ENCODE results near the gene RTP1.

Gene RTP1

DNA sequence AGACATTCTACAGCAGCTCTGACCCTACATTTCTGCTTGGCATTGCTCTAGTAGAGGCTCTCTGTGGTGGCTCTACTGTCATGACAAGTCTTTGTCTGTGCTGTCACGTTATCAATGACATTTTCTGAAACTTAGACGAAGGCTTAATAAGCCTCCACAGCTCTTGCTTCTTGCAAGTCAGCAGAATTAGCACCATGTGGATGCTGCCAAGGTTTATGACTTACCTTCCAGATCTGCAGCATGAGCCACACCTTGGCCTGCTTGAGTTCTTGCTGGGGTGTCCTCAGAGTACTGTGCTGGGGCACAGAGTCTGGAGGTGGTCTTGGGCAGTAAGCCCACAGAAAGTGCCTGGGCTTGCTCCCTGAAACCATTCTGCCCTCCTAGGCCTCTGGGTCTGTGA lies 9.8 kb downstream of the RTP1 start:
- no peaks in the 10 kb centered on the region for H3K36me3 ChIP-seq
- TF ChIP-seq, protein P1, sequence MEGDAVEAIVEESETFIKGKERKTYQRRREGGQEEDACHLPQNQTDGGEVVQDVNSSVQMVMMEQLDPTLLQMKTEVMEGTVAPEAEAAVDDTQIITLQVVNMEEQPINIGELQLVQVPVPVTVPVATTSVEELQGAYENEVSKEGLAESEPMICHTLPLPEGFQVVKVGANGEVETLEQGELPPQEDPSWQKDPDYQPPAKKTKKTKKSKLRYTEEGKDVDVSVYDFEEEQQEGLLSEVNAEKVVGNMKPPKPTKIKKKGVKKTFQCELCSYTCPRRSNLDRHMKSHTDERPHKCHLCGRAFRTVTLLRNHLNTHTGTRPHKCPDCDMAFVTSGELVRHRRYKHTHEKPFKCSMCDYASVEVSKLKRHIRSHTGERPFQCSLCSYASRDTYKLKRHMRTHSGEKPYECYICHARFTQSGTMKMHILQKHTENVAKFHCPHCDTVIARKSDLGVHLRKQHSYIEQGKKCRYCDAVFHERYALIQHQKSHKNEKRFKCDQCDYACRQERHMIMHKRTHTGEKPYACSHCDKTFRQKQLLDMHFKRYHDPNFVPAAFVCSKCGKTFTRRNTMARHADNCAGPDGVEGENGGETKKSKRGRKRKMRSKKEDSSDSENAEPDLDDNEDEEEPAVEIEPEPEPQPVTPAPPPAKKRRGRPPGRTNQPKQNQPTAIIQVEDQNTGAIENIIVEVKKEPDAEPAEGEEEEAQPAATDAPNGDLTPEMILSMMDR (IDR thresholded peaks at IDR 0.05; ENCODE audit: low read depth, low read length) = no peak
- H3K27me3 ChIP-seq = peaks cover 10% of the 10 kb centered on the region
- DNase-seq = no peak
- no peaks in the 10 kb centered on the region for H3K9me3 ChIP-seq
- H3K4me1 ChIP-seq = no peaks in the 10 kb centered on the region
- no peak overlapping the region for H3K4me3 ChIP-seq (ENCODE audit: low read depth, low read length)

DNA sequence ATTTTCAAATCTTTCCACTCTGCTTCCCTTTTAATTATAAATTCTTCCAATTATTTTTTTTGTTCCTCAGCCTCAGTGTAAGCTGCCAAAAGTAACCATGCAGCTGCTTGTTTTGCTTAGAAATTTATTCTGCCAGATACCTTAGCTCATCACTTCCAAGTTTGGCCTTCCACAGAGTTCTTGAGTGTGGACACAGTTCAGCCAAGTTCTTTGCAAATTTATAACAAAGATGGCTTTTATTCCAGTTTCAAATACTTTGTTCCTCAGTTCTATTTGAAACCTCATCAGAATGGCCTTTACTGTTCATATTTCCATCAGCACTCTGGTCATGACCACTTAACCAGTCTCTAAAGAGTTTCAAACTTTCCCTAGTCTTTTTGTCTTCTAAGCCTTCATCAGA lies 10.3 kb downstream of the RTP1 start:
- Histone ChIP-seq H3K4me3 (ENCODE audit: low read depth, low read length) (no peak overlapping the region), H3K4me1 (no peaks in the 10 kb centered on the region), H3K36me3 (no peaks in the 10 kb centered on the region), H3K27me3 (peaks cover 10% of the 10 kb centered on the region), H3K9me3 (no peaks in the 10 kb centered on the region)
- TF ChIP-seq, protein P1 (IDR thresholded peaks at IDR 0.05; ENCODE audit: low read depth, low read length) = no peak
- no peak for DNase-seq

DNA sequence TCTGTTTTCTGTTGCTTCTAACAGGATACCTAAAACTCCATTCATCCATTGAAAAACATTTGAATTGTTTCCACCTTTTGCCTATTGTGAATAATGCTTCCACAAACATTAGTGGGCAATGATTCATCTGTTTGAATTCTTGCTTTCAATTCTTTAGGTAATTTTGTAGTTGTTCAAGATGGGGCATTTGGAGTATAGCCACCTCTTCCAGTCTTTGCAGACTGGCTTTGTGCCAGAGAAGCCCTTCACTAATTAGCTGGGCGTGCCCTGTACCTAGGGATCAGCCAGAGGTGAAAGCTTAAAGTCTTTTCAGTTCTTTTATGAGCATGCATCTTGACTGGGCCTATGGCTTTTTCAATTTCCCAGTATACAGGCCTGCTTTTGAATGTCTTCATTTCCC lies 10.9 kb downstream of the RTP1 start:
- TF ChIP-seq, protein P1 (IDR thresholded peaks at IDR 0.05; ENCODE audit: low read depth, low read length) = no peak
- no peak overlapping the region for H3K4me3 ChIP-seq (ENCODE audit: low read depth, low read length)
- H3K27me3 ChIP-seq = peaks cover 10% of the 10 kb centered on the region
- no peaks in the 10 kb centered on the region for H3K9me3 ChIP-seq
- no peak for DNase-seq
- no peaks in the 10 kb centered on the region for H3K36me3 ChIP-seq
- no peaks in the 10 kb centered on the region for H3K4me1 ChIP-seq

DNA sequence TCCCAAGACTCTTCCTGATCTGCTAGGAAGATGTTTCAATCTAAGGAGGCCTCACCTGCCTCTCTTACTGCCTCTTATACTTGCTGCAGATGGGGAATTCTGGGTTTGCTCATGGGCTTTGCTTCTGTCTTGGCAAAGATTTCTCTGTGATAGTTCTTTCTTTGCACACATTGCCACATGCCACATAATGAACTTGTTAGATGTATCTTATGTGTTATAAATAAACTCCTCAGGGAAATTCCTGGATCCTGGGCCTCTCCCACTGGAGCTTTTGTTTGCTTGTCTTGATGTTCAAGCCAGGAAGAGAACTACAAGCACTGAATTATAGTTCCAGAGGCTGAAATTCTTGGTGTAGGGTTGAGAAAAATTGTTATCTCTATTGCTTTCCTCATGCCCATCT lies 12.2 kb downstream of the RTP1 start:
- TF ChIP-seq, protein P1 (IDR thresholded peaks at IDR 0.05; ENCODE audit: low read depth, low read length) = no peak
- Histone ChIP-seq H3K27me3 (peaks cover 6% of the 10 kb centered on the region), H3K36me3 (no peaks in the 10 kb centered on the region), H3K4me3 (ENCODE audit: low read depth, low read length) (no peak overlapping the region), H3K4me1 (no peaks in the 10 kb centered on the region), H3K9me3 (no peaks in the 10 kb centered on the region)
- DNase-seq = no peak

DNA sequence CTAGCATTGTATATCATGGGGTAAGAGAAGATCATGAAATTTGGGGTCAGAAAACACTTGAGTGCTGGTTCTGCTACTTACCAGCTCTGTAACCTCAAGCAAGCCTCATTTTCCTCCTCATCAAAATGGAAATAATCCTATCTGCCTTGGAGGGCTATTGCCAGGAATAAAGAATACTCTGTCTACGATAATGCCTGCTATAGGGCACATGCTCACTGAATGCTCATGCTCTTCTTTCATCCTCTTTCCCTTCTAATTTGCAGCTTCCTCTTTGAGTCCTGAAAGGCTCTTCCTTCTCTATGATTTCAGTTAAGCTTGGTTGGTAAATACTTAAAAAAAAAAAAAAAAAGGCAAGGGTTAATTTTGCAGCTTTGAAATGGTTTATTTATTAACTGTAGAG lies 12.8 kb downstream of the RTP1 start:
- H3K36me3 ChIP-seq = no peaks in the 10 kb centered on the region

DNA sequence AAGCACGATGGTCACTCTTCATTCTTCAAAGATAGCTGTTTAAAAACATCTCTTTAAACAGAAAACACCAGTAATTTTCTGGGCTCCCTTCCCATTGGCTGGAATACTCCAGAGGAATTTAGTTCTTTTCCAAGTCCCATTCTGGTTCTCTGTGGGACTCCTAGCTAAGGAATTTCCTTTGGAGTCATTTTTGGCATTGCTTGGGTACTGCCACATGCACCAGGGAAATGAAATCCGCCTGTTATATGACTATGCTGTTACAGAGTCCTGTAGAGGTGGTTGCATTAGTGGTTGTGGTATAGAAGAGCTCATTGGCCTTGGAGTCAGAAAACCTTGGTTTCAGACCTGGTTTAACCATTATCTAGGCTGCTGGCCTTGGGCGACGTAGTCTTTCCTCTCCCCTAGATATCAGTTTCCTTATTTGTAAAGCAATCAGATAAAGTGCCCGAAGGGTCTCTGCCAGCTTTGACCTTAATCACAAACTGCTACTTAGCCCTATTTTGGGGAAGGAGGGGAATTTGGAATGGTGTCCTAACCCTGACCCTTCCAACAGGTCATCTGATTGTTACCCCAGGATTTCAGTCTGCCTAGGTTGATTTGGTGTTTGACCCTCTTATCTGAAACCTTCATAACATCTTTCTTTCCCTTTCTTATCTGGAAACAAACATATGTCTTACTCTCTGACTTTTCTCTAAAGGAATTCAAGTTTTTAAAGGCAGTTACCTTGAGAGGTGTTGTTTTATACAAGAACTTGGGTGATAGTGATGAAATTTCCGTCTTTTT lies 13.4 kb downstream of the RTP1 start:
- Histone ChIP-seq H3K36me3 (no peaks in the 10 kb centered on the region), H3K9me3 (no peaks in the 10 kb centered on the region), H3K4me1 (no peaks in the 10 kb centered on the region), H3K4me3 (ENCODE audit: low read depth, low read length) (no peak overlapping the region), H3K27me3 (no peaks in the 10 kb centered on the region)
- DNase-seq = no peak
- TF ChIP-seq, protein P1 (IDR thresholded peaks at IDR 0.05; ENCODE audit: low read depth, low read length) = no peak

More for the DNA sequence above, 12.8 kb downstream of the RTP1 start:
- Histone ChIP-seq H3K4me3 (ENCODE audit: low read depth, low read length) (no peak overlapping the region), H3K27me3 (peaks cover 3% of the 10 kb centered on the region), H3K4me1 (no peaks in the 10 kb centered on the region), H3K9me3 (no peaks in the 10 kb centered on the region)
- TF ChIP-seq, protein P1 (IDR thresholded peaks at IDR 0.05; ENCODE audit: low read depth, low read length) = no peak
- no peak for DNase-seq

Data from BE2C (cell line).